WI38 (cell line): ENCODE measurements around the gene MAGEB17.

Source experiments
- H3K4me3 ChIP-seq: 2 replicates; pipeline ENCODE4 v1.5.1; 2011; ENCODE audit warnings: low read depth, mild to moderate bottlenecking, control low read depth, low read length
- CTCF ChIP-seq: IDR thresholded peaks from 2 replicates; pipeline ENCODE4 v1.5.1; 2012; ENCODE audit warnings: low read depth, mild to moderate bottlenecking, control low read depth, low read length

Gene MAGEB17

GRCh38 chrX:16199343-16199742 lies 32.1 kb downstream of the MAGEB17 start:
- TF ChIP-seq CTCF: no peak
- no peak overlapping the region for H3K4me3 ChIP-seq

- H3K4me3 ChIP-seq: no peak overlapping the region
- no peak for TF ChIP-seq CTCF
These were observed 35.7 kb downstream of the MAGEB17 start for GRCh38 chrX:16202943-16203342.

GRCh38 chrX:16204538-16204937 lies 37.3 kb downstream of the MAGEB17 start:
- H3K4me3 ChIP-seq: no peak overlapping the region
- no peak for TF ChIP-seq CTCF

GRCh38 chrX:16205840-16206239 lies 38.6 kb downstream of the MAGEB17 start:
- H3K4me3 ChIP-seq: no peak overlapping the region

GRCh38 chrX:16207634-16208033 lies 40.4 kb downstream of the MAGEB17 start:
- TF ChIP-seq CTCF: no peak
- H3K4me3 ChIP-seq: no peak overlapping the region

More at GRCh38 chrX:16205840-16206239, 38.6 kb downstream of the MAGEB17 start:
- no peak for TF ChIP-seq CTCF

- TF ChIP-seq CTCF: no peak
These were observed 41.3 kb downstream of the MAGEB17 start for GRCh38 chrX:16208601-16209000.

GRCh38 chrX:16210061-16210460 lies 42.8 kb downstream of the MAGEB17 start:
- no peak for TF ChIP-seq CTCF

More at GRCh38 chrX:16208601-16209000, 41.3 kb downstream of the MAGEB17 start:
- H3K4me3 ChIP-seq: no peak overlapping the region

More at GRCh38 chrX:16210061-16210460, 42.8 kb downstream of the MAGEB17 start:
- no peak overlapping the region for H3K4me3 ChIP-seq
